Panc1 (cell line): ENCODE measurements around the gene TGFBRAP1. TPM values are rescaled to one million over a fixed set of nuclear protein-coding genes. Genes with fewer than 3 reads are reported as not detected.

Experiments
- ATAC-seq: fragments of 200-7000 bp; cut with Tn5 transposase; 2 replicates; pipeline ENCODE4 v1.9.1; 2020; ENCODE audit warnings: mild to moderate bottlenecking, moderate library complexity
- BruUV-seq: library from RNA; stranded (reverse); fragments of 400-500 nt; replicated peaks from 2 replicates; lab custom pipeline; 2021; lab: Mats Ljungman, UMichigan
- CTCF ChIA-PET: fragments of 300-600 bp; sonication (Branson Sonifier 250); formaldehyde crosslinking; loops from one replicate; lab custom pipeline; 2022; ENCODE audit warnings: antibody characterized with exemption; lab: Charles Lee
- POLR2A ChIA-PET: fragments of 300-600 bp; sonication (Branson Sonifier 250); formaldehyde crosslinking; loops from one replicate; lab custom pipeline; 2022; ENCODE audit warnings: antibody characterized with exemption; lab: Charles Lee
- DNase-seq: peaks from one replicate; pipeline ENCODE4 v3.0.0-alpha.2; 2010; ENCODE audit warnings: low read depth, low spot score
- H3K27ac ChIP-seq: 2 replicates; pipeline ENCODE4 v1.5.1; 2011; ENCODE audit warnings: mild to moderate bottlenecking, low read length, inconsistent platforms
- H3K27me3 ChIP-seq: fragments of 200-500 bp; sonication (Bioruptor generic); 2 replicates; pipeline ENCODE4 v1.6.0; 2014; ENCODE audit warnings: low read length, inconsistent platforms; ENCODE audit not compliant: control insufficient read depth, insufficient read depth
- H3K36me3 ChIP-seq: fragments of 200-500 bp; sonication (Bioruptor generic); 2 replicates; pipeline ENCODE4 v1.5.1; 2014; ENCODE audit warnings: inconsistent platforms, mild to moderate bottlenecking, low read length, moderate library complexity; ENCODE audit not compliant: control insufficient read depth, insufficient read depth
- H3K4me1 ChIP-seq: 2 replicates; pipeline ENCODE4 v1.5.1; 2011; ENCODE audit warnings: inconsistent platforms, mild to moderate bottlenecking, low read length, moderate library complexity; ENCODE audit not compliant: control insufficient read depth, insufficient read depth
- H3K4me3 ChIP-seq, 2 experiments: 2 replicates each; pipeline ENCODE4 v1.5.1; 2011 to 2012; ENCODE audit warnings: low read depth in 2 of 2, low read length in 2 of 2, mild to moderate bottlenecking in 2 of 2, inconsistent platforms in 1 of 2, moderate library complexity in 1 of 2
- H3K9me3 ChIP-seq: fragments of 200-500 bp; sonication (Bioruptor generic); 2 replicates; pipeline ENCODE4 v1.5.1; 2014; ENCODE audit warnings: low read depth, mild to moderate bottlenecking, inconsistent platforms, low read length, moderate library complexity; ENCODE audit not compliant: control insufficient read depth, insufficient read depth
- CTCF ChIP-seq: fragments of 450-650 bp; IDR thresholded peaks from 2 replicates; pipeline ENCODE4 v1.5.1; 2017; ENCODE audit warnings: mild to moderate bottlenecking
- POLR2AphosphoS5 ChIP-seq: IDR thresholded peaks from 2 replicates; pipeline ENCODE4 v1.6.1; 2012; ENCODE audit warnings: mild to moderate bottlenecking, low read depth, low read length, moderate library complexity
- REST ChIP-seq, 2 experiments: IDR thresholded peaks; 2 replicates each; pipeline ENCODE4 v1.6.1; 2011 to 2012; ENCODE audit warnings: low read depth in 2 of 2, control low read depth in 1 of 2, low read length in 1 of 2, mild to moderate bottlenecking in 1 of 2, moderate library complexity in 1 of 2; ENCODE audit not compliant: insufficient read depth in 1 of 2
- SIN3A ChIP-seq: IDR thresholded peaks from 2 replicates; pipeline ENCODE4 v1.6.1; 2012; ENCODE audit warnings: low read depth, mild to moderate bottlenecking, low read length, moderate library complexity, borderline replicate concordance; ENCODE audit not compliant: insufficient read depth
- TCF7L2 ChIP-seq: IDR thresholded peaks from 2 replicates; pipeline ENCODE4 v1.6.1; 2011; ENCODE audit warnings: mild to moderate bottlenecking, low read depth, low read length, inconsistent platforms
- in situ Hi-C: cut with HindIII; loops from 2 replicates; pipeline ENCODE4 v1.10.0; 2016; ENCODE audit warnings: low sequenced_read_pairs, low pct_unique_long_range_greater_than_20kb
- intact Hi-C: fragments of 100-400 bp; cut with micrococcal nuclease; formaldehyde crosslinking; loops from one replicate; pipeline ENCODE4 v1.10.0; 2022; ENCODE audit not compliant: unreplicated experiment
- total RNA-seq: library from RNA; stranded (reverse); gene quantifications from one replicate; pipeline ENCODE4 v1.2.1, GENCODE V29; 2021; ENCODE audit not compliant: unreplicated experiment

The TGFBRAP1 gene
- total RNA-seq, 1 experiment from 2014 or later: 32.7 TPM

- H3K36me3 ChIP-seq: peaks cover 30% of the 10 kb centered on the region
- DNase-seq (no peak), ATAC-seq (peak; percentile 2)
- H3K27me3 ChIP-seq: no peaks in the 10 kb centered on the region
- TF ChIP-seq TCF7L2 (no peak), CTCF (no peak), SIN3A (no peak), POLR2AphosphoS5 (no peak), REST (IDR thresholded peaks at IDR 0.05; ENCODE audit: insufficient read depth in 1 of 2, low read depth in 2 of 2, low read length in 1 of 2) (no peak)
- in situ Hi-C loops: no loop called here
- CTCF ChIA-PET: no interaction called here
- intact Hi-C loops: loop anchor here (2.0 kb wide), 1 partner anchor 149 kb away; no protein-coding TSS in a partner anchor
- H3K4me3 ChIP-seq: no peak overlapping the region
- peaks cover 83% of the 10 kb centered on the region for H3K4me1 ChIP-seq
- POLR2A ChIA-PET: no interaction called here
- BruUV-seq: no TSS peak
- peak overlapping the region; percentile 100 for H3K27ac ChIP-seq
- no peaks in the 10 kb centered on the region for H3K9me3 ChIP-seq
Measured at GRCh38 chr2:105371810-105372209, 42.3 kb upstream of the TGFBRAP1 start.

GRCh38 chr2:105371156-105371555 is 41.6 kb upstream of the TGFBRAP1 start:
- no TSS peak for BruUV-seq
- Histone ChIP-seq H3K4me3 (no peak overlapping the region), H3K9me3 (no peaks in the 10 kb centered on the region), H3K36me3 (peaks cover 24% of the 10 kb centered on the region), H3K4me1 (peaks cover 80% of the 10 kb centered on the region), H3K27ac (peak overlapping the region; percentile 100), H3K27me3 (no peaks in the 10 kb centered on the region)
- intact Hi-C loops (loop anchor here (2.0 kb wide), 1 partner anchor 150 kb away; no protein-coding TSS in a partner anchor), in situ Hi-C loops (no loop called here)
- CTCF ChIA-PET: no interaction called here
- no peak for DNase-seq
- peak; percentile 9 for ATAC-seq
- POLR2A ChIA-PET: no interaction called here
- TF ChIP-seq SIN3A (no peak), CTCF (no peak), REST (IDR thresholded peaks at IDR 0.05; ENCODE audit: insufficient read depth in 1 of 2, low read depth in 2 of 2, low read length in 1 of 2) (no peak), TCF7L2 (no peak)
